ENCODE data around the gene CD69.
A peak's percentile ranks its signal among the peaks of the same experiment; 100 is the strongest.
"Not testable (repeated sequence)": the region's sequence is repeated elsewhere in the genome, so short reads cannot be mapped to it uniquely, and the experiment has no call there.

Gene CD69

GRCh38 chr12:9745199-9745598, 15.5 kb downstream of the CD69 start:
- no peak for DNase-seq

- no peak for DNase-seq
These were observed 18.0 kb downstream of the CD69 start for GRCh38 chr12:9742661-9743060.

GRCh38 chr12:9741726-9742125, 19.0 kb downstream of the CD69 start:
- DNase-seq = peak; percentile 63 to 65

- no peak for DNase-seq
These were observed 20.5 kb downstream of the CD69 start for GRCh38 chr12:9740106-9740750.

GRCh38 chr12:9739404-9740105, 21.1 kb downstream of the CD69 start:
- DNase-seq = not testable (repeated sequence)

GRCh38 chr12:9738905-9739304, 21.8 kb downstream of the CD69 start:
- DNase-seq = not testable (repeated sequence)

- no peak for DNase-seq
These were observed 23.6 kb downstream of the CD69 start for GRCh38 chr12:9736936-9737705.

- DNase-seq = no peak
These were observed 25.1 kb downstream of the CD69 start for GRCh38 chr12:9735601-9736000.

GRCh38 chr12:9732921-9733461, 27.7 kb downstream of the CD69 start, which contains the start of gene CLECL1:
TSS of gene CLECL1 (minus strand) at chr12:9733097.
- DNase-seq = no peak

GRCh38 chr12:9731797-9732196, 28.9 kb downstream of the CD69 start:
- no peak for DNase-seq

- no peak for DNase-seq
These were observed 29.3 kb downstream of the CD69 start for GRCh38 chr12:9731393-9731792.

- no peak for DNase-seq
These were observed 30.1 kb downstream of the CD69 start for GRCh38 chr12:9730591-9730990.

- no peak for DNase-seq
These were observed 30.7 kb downstream of the CD69 start for GRCh38 chr12:9730011-9730410.

- no peak for DNase-seq
These were observed 31.6 kb downstream of the CD69 start for GRCh38 chr12:9729082-9729481.

- DNase-seq = no peak
These were observed 32.9 kb downstream of the CD69 start for GRCh38 chr12:9727813-9728212.

- no peak for DNase-seq
These were observed 35.4 kb downstream of the CD69 start for GRCh38 chr12:9725213-9725870.

GRCh38 chr12:9724023-9724422, 36.7 kb downstream of the CD69 start:
- DNase-seq = no peak

GRCh38 chr12:9721394-9722092, 39.2 kb downstream of the CD69 start:
- no peak for DNase-seq

GRCh38 chr12:9719790-9720189, 40.9 kb downstream of the CD69 start:
- no peak for DNase-seq

GRCh38 chr12:9718968-9719367, 41.7 kb downstream of the CD69 start:
- no peak for DNase-seq

GRCh38 chr12:9717070-9717925, 43.4 kb downstream of the CD69 start:
- DNase-seq = no peak

Measured in activated CD4-positive, alpha-beta T cell treated with anti-CD3 and anti-CD28 coated beads, Interleukin-2, amount 50 U/mL, for 4 hours (primary cell).